BJ (cell line): ENCODE results near the gene PANK2. TPM values are rescaled to one million over a fixed set of nuclear protein-coding genes. Genes with fewer than 3 reads are reported as not detected.
"Not testable (repeated sequence)": the region's sequence is repeated elsewhere in the genome, so short reads cannot be mapped to it uniquely, and the experiment has no call there.

Experiments used
- CTCF ChIA-PET: fragments of 350-600 bp; formaldehyde crosslinking; extraction: SDS; loops from one replicate; lab custom pipeline; 2021; ENCODE audit warnings: antibody characterized with exemption, inconsistent platforms; lab: Yijun Ruan, JAX
- POLR2A ChIA-PET: fragments of 300-600 bp; sonication (Branson Sonifier 250); formaldehyde crosslinking; extraction: SDS; loops from one replicate; lab custom pipeline; 2021; ENCODE audit warnings: antibody characterized with exemption; lab: Charles Lee
- DNase-seq: peaks from one replicate; pipeline ENCODE4 v3.0.0-alpha.2; 2011; ENCODE audit warnings: low read depth
- H3K27me3 ChIP-seq: 2 replicates; pipeline ENCODE4 v1.6.0; 2011; ENCODE audit warnings: low read length; ENCODE audit not compliant: control insufficient read depth, insufficient read depth
- H3K36me3 ChIP-seq: 2 replicates; pipeline ENCODE4 v1.5.1; 2011; ENCODE audit warnings: low read length; ENCODE audit not compliant: control insufficient read depth, insufficient read depth
- H3K4me3 ChIP-seq: 2 replicates; pipeline ENCODE4 v1.5.1; 2011; ENCODE audit warnings: low read depth, mild to moderate bottlenecking, control low read depth, low read length
- CTCF ChIP-seq: IDR thresholded peaks from 2 replicates; pipeline ENCODE4 v1.5.1; 2011; ENCODE audit warnings: low read depth, mild to moderate bottlenecking, control low read depth, inconsistent platforms, low read length, moderate library complexity; ENCODE audit not compliant: insufficient read depth
- polyA plus RNA-seq: library from polyadenylated mRNA; depleted of rRNA; stranded (reverse); fragments of >200 nt; gene quantifications from 2 replicates; pipeline ENCODE4 v1.2.3, GENCODE V29; 2011

PANK2 gene
- polyA plus RNA-seq, 1 experiment = 12.5 TPM

GRCh38 chr20:3894796-3895195, 5.6 kb downstream of the PANK2 start:
- CTCF ChIA-PET = no interaction called here
- no peaks in the 10 kb centered on the region; the same call in 1 of the 2 replicates for H3K36me3 ChIP-seq
- POLR2A ChIA-PET = no interaction called here

GRCh38 chr20:3896302-3896701, 7.1 kb downstream of the PANK2 start:
- ChIA-PET CTCF (no interaction called here), POLR2A (no interaction called here)
- Histone ChIP-seq H3K4me3 (no peak overlapping the region), H3K27me3 (no peaks in the 10 kb centered on the region), H3K36me3 (no peaks in the 10 kb centered on the region; the same call in 1 of the 2 replicates)
- DNase-seq = no peak
- no peak for TF ChIP-seq CTCF

More at GRCh38 chr20:3894796-3895195, 5.6 kb downstream of the PANK2 start:
- DNase-seq = no peak
- Histone ChIP-seq H3K4me3 (no peak overlapping the region), H3K27me3 (no peaks in the 10 kb centered on the region)
- TF ChIP-seq CTCF = no peak

GRCh38 chr20:3896853-3897583, 7.8 kb downstream of the PANK2 start:
- ChIA-PET POLR2A (no interaction called here), CTCF (no interaction called here)
- no peak for TF ChIP-seq CTCF
- Histone ChIP-seq H3K4me3 (no peak overlapping the region), H3K27me3 (no peaks in the 10 kb centered on the region), H3K36me3 (no peaks in the 10 kb centered on the region; the same call in 1 of the 2 replicates)
- no peak for DNase-seq

- not testable (repeated sequence) for H3K27me3 ChIP-seq, H3K36me3 ChIP-seq, DNase-seq, H3K4me3 ChIP-seq
- POLR2A ChIA-PET = interaction anchor here (0.6 kb wide), 1 partner anchor 114 kb away, joined by 5 read pairs; no protein-coding TSS in a partner anchor
- CTCF ChIA-PET = interaction anchor here (1.0 kb wide), 1 partner anchor 193 kb away, joined by 3 read pairs; no protein-coding TSS in a partner anchor
Measured at GRCh38 chr20:3898181-3898580, 9.0 kb downstream of the PANK2 start.

GRCh38 chr20:3898639-3899038, 9.5 kb downstream of the PANK2 start:
- DNase-seq = no peak
- ChIA-PET POLR2A (interaction anchor here (0.6 kb wide), 1 partner anchor 114 kb away, joined by 5 read pairs; no protein-coding TSS in a partner anchor), CTCF (interaction anchor here (1.0 kb wide), 1 partner anchor 192 kb away, joined by 3 read pairs; no protein-coding TSS in a partner anchor)

More at GRCh38 chr20:3898639-3899038, 9.5 kb downstream of the PANK2 start:
- Histone ChIP-seq H3K4me3 (no peak overlapping the region), H3K36me3 (no peaks in the 10 kb centered on the region; the same call in 1 of the 2 replicates), H3K27me3 (no peaks in the 10 kb centered on the region)
- TF ChIP-seq CTCF = no peak
